Measurements from ENCODE around the gene PUS10. TPM values are rescaled to one million over a fixed set of nuclear protein-coding genes. Genes with fewer than 3 reads are reported as not detected.
"Not testable (repeated sequence)": the region's sequence is repeated elsewhere in the genome, so short reads cannot be mapped to it uniquely, and the experiment has no call there.

Gene PUS10
- total and polyA plus RNA-seq, 2 of the 8 experiments (the other 6 are each of a cell fraction or from before 2014, with no cell fraction given): 1.3 to 3.1 TPM

GRCh38 chr2:60982066-60982465 lies 36.0 kb downstream of the PUS10 start:
- H3K27ac ChIP-seq (ENCODE audit: low read depth, low read length); H2BK5ac ChIP-seq (ENCODE audit: low read depth, low read length); H3K18ac ChIP-seq (ENCODE audit: extremely low read depth, low read length); H2BK12ac ChIP-seq (ENCODE audit: low read depth, low read length); H3K4ac ChIP-seq (replicated peaks; ENCODE audit: insufficient read length, low read depth, low read length); H3K56ac ChIP-seq (replicated peaks; ENCODE audit: insufficient read length, low read depth, low read length); H3K27me3 ChIP-seq (replicated peaks in 1 of 4; ENCODE audit: control insufficient read depth in 3 of 4, extremely low read depth in 1 of 4, insufficient read depth in 3 of 4, low read length in 3 of 4); H3K4me3 ChIP-seq (ENCODE audit: extremely low read depth in 1 of 4, insufficient read depth in 2 of 4, low read depth in 3 of 4, low read length in 4 of 4); POLR2A ChIA-PET (ENCODE audit: partially characterized antibody); H2BK20ac ChIP-seq (ENCODE audit: low read length); H3K14ac ChIP-seq (ENCODE audit: insufficient read length); H3K36me3 ChIP-seq (ENCODE audit: control insufficient read depth in 2 of 4, insufficient read depth in 4 of 4, low read length in 3 of 4); H3K9ac ChIP-seq (replicated peaks in 1 of 4; ENCODE audit: extremely low read depth in 1 of 4, low read depth in 3 of 4, low read length in 3 of 4); H3K4me1 ChIP-seq (replicated peaks in 1 of 4; ENCODE audit: control insufficient read depth in 3 of 4, insufficient read depth in 4 of 4, low read length in 3 of 4); H3K23ac ChIP-seq (ENCODE audit: insufficient read length); H3K9me3 ChIP-seq (ENCODE audit: insufficient read depth in 2 of 2, low read depth in 1 of 2, low read length in 1 of 2); H4K8ac ChIP-seq (ENCODE audit: extremely low read depth, insufficient read depth, low read length); H3K23me2 ChIP-seq (ENCODE audit: low read depth, low read length); CTCF ChIA-PET (ENCODE audit: partially characterized antibody); H2BK120ac ChIP-seq (replicated peaks; ENCODE audit: low read depth, low read length); H2AFZ ChIP-seq (ENCODE audit: low read length); H4K5ac ChIP-seq (ENCODE audit: insufficient read length, low read depth, low read length); DNase-seq (ENCODE audit: low read depth in 1 of 2, low spot score in 2 of 2); H4K20me1 ChIP-seq (replicated peaks in 1 of 2; ENCODE audit: control insufficient read depth in 1 of 2, insufficient read depth in 2 of 2, low read length in 2 of 2); H3K4me2 ChIP-seq (ENCODE audit: insufficient read depth in 1 of 2, low read depth in 2 of 2, low read length in 2 of 2); FAIRE-seq; H3K79me2 ChIP-seq (ENCODE audit: control insufficient read depth in 1 of 2, insufficient read depth in 2 of 2, low read length in 2 of 2); H2BK15ac ChIP-seq (ENCODE audit: low read length); H2AK5ac ChIP-seq (ENCODE audit: low read depth, low read length); H3K79me1 ChIP-seq (ENCODE audit: low read depth, low read length); H4K91ac ChIP-seq (replicated peaks; ENCODE audit: insufficient read length, low read length): not testable (repeated sequence)
- WGBS, 2 experiments (ENCODE audit: extremely low coverage in 1 of 2, insufficient coverage in 1 of 2, insufficient read length in 1 of 2, insufficient replicate concordance in 2 of 2, low coverage in 1 of 2, low lambda C conversion rate in 2 of 2, missing lambda C conversion rate in 1 of 2): 83% methylated on average over 3 of the region's 3 CpGs; no CpG with 5 or more reads in 1 of the 2 experiments
